Limb (tissue), 2 donors: Measurements from ENCODE around the gene SDR39U1.

Experiments used
- DNase-seq, 2 donors: peaks; one replicate each; pipeline ENCODE4 v3.0.0-alpha.2; 2016; ENCODE audit errors: extremely low spot score in 2 of 2

SDR39U1 gene

DNA sequence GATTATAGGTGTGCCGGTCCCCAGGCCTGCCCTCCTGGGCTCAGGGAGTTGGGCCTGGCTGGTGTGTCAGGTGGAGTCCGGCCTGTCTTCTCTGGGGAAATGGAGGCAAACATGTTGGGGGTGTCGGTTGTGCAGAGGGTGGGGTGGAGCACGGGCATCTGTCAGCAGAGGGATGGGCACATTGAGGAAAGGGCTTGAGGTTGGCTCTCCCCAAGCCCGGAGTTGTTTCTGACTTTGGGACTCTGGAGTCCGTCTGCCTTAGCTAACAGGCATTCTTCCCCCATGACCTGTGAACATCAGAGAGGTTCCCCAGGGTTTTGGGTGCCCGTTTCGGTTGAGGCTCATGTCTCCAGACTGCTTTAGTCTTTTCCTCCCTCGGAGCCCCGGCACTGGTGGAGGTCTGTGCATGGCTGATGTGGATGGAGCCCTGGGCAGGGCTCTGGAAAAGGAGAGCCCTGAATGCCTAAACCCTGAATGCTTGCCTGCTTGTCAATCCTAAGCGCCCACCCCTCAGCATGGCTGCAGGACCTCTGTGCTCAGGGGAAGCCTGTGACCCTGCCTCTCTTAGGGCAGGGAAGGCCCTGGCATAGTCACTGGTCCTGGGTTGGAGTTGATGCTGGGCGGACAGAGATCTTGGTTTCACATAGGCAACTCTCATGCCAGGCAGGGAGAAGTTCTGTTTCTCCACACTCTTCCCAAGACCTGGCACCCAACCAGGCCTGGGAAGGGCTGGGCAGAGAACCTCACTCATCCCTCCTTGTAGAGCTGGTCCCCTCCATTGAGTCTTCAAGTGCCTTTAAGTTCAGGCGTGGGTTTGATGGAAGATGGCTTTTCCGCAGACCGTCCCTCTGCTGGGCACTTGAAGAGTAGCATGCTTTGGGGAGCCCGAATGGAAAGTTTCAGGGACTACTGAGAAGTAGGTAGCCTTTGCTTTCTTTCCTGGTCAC lies 30.9 kb downstream of the SDR39U1 start:
- no peak for DNase-seq

DNA sequence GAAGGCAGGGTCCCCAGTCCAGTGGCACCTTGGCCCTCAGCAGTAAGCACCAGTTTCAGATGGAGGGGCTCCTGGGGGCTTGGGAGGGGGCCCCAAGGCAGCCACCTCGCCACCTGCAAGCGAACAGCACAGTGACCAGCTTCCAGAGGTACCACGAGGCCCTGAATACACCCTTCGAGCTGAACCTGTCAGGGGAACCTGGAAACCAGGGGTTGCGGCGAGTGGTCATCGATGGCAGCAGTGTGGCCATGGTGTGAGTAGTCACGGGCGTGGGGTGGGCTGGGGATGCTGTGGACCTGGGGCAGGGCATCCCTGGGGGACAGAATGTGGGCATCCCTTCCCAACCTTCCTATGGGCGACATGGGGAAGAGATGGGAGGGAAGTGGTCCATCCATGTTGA lies 32.6 kb downstream of the SDR39U1 start:
- no peak for DNase-seq

DNA sequence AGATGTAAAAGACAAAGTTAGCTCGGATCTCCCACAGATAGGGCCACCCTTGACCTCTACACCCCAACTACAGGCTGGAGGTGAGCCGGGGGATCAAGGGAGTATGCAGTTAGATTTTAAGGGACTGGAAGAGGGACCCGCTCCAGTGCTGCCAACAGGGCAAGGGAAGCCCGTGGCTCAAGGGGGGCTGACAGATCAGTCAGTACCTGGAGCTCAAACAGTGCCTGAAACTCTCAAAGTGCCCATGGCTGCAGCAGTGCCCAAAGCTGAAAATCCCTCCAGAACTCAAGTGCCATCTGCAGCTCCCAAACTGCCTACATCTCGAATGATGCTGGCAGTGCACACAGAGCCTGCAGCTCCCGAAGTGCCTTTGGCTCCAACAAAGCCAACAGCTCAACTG lies 33.4 kb downstream of the SDR39U1 start:
- DNase-seq: no peak

DNA sequence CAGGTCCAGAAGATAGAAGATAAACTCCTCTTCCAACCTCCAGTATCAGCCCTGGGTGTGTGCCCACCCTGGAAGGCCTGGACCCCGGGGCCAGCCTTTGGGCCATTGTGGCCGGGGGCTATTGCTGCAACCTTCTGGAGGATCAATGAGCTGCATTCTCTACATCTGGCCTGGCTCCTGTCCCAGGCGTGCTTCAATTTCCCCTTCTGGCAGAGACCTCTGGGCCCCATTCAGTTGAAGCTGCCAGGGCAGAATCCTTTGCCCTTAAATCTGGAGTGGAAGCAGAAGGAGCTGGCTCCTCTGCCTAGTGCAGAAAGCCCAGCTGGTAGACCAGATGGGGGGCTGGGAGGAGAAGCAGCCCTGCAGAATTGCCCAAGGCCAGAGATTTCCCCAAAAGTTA lies 33.8 kb downstream of the SDR39U1 start:
- no peak for DNase-seq

DNA sequence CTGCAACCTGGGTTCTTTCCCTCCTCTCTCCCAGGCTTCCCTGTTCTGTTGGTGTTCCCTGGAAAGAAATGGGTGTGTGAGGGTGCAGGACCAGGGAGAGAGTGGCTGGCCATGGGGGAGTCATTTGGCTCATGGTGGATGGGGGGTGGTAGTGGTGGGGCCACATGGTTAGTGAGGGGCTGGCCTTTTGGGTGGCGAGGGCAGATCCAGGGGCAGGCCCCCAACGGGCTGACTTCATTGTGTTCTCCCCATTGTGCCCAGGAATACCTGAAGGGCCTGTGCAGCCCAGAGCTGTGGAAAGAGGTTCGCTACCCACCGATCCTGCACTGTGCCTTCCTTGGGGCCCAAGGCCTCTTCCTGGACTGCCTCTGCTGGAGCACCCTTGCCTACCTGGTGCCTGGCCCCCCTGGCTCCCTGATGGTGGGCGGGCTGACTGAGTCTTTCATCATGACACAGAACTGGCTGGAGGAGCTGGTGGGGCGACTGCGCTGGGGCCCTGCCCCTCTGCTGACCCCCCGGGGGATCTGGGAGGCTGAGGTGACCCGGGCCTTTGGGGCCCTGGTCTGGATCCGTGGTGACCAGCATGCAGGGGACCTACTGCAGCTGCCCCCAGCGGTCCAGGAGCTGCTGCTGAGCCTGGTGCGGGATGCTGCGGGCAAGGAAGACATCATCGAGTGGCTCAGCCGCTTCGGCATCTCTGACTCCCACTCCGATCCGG lies 34.8 kb downstream of the SDR39U1 start:
- DNase-seq: no peak

DNA sequence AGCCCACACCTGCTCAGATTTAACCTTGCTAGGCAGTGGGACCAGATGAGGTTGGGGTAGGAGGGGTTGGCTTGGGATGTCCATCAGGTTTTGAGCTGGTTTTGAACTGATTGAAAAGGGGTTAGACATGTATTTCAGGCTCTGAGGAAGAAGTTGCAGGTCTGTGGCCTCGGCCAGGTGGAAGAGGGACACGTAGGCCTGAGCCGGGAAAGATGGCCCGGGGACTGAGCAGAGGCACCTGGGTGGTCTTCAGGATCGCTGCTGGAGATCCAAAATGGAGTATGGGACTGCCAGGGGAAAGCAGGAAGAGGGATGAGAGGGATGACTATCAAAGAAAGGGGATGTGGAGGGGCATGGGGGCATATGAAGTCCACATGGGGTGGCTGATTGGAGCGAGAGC lies 36.2 kb downstream of the SDR39U1 start:
- no peak for DNase-seq

DNA sequence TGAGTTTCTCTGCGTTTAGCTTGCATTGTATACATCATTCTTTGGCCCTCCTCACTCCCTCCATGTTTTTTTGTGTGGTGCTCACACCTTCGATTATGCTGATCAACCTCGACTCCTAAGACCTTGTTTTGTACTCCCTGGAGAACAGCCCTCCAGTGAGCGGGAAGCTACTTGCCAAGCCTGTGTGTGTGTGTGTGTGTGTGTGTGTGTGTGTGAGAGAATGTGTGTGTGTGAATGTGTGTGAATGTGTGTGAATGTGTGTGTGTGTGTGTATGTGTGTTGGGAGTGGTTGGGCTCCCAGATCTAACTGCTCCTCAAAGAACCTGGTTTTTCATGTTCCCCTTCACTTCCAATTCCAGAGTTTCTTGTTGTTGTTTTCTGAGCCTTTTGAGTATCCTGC lies 37.8 kb downstream of the SDR39U1 start:
- DNase-seq: no peak

DNA sequence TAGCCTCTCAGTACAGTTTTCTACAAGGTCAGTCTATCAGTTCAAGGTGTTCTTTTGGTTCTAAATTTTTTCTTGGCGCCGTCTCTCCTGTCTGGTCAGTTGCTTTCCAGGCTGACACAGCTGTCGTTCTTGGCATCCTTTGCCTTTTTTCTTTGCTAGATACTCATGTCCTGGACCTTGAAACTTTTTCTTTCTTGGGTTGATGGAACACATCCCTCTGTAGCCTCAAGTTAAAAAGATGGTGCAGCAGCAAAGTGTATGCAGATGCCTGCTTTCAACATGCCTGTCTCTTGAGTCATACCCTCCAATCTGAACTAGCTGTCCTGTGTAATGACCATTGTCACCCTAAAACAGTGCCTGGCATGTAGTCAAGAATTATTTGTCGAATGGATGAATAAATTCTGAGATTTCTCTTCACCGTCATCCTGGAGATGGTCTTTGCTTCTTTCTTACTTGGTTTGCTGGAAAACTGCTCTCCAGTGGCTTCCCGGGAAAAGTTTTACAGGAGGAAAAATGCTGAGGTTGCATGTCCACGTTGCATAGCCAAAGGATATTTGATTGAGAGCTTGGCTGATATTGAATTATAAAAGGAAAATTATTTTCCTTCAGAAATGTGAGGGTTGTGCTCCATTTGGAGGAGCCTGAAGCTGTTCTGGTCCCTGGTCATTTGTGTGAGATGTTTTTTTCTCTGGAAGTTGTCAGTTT lies 39.1 kb downstream of the SDR39U1 start:
- peak in 1 of 2 donors; percentile 20 for DNase-seq

DNA sequence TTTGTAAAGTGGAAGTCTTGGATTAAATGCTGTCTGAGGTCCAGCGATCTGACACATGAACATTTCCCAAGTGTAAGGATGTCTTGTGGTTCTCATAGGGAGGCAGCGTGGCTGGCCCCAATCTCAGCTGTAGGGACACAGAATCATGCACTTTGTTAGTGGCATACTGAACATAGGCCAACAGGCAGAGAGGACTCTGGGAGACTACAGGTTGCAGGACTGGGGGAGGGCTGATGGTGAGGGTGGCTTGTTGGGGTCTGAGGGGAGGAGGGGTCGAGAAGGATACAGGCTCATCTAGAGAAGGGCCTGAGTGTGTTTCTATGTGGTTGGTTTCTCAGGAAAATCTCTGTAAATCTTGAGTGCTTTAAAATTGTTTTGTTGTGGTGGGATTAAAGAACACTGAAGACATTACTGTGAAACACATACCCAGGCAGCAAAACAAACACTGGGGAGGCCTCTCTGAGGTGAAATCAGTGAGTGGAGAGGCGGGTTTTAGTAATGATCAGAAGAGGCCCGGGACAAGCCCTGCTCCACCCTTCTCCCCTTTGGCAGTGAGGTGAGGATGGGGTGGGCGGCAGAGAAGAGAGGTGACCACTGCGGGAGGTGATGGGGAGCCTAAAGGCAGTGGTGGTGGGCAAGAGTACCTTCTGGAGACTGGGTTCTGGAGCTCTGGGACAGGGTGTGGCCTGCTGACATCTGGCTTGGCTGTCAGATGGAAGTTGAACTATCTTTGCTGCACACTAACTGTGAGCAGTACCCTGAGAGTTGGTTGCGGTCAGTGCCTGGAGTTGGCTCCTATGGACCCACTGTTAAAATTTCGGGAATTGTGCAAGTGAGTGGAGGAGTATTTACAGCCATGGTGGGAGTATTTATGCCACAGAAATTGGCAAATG lies 40.5 kb downstream of the SDR39U1 start:
- no peak for DNase-seq

DNA sequence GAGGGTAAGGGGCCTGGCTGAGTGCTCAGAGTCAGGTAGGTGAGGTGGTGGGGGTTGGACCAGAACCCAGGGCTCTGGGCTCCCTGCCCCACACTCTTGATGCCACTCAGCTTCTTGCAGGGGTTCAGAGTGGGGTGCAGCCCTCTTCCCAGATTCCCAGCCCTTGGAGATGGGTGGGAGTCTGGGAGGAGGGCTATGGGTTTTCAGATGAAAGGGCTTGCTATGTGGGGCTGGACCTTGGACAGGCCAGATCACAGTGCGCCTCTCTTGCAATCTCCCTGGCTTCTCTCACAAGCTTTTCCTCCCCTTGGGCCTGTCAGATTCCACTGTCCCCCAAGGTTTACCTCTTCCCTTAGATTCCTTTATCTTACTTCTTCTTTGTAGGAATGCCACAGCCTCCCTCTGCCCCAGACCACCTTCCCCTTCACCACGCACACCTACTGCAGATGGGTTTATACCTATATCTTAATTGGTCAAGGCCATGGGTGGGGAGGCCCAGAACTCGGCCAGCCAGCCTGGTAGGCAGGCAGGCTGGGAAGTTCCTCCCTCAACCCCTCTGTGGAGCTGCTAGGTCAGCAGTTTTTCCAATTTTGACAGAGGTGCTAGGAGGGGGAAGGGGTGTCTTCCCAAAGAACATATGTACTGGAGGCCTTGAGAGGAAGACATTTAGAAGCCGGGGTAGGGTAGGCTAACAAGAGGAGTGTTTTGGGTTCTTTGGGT lies 42.4 kb downstream of the SDR39U1 start:
- DNase-seq: no peak

DNA sequence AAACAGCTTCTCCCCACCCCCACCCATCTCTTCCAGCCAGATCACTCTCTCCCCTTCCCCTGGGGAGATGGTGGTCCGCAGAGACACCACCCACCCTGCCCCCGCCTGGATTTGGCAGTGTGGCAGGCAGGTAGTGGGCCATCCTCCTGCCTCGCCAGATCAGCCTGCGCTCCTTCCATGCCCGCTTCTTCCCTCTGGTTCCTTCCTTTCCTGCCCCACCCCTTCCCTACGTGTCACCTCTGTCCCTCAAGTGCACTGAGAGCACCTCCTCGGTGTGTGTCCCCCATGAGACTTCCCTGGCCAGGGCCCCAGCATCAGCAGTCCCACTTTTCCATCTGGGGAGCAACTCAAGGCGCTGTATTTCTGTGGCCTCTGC lies 43.1 kb downstream of the SDR39U1 start:
- DNase-seq: no peak

DNA sequence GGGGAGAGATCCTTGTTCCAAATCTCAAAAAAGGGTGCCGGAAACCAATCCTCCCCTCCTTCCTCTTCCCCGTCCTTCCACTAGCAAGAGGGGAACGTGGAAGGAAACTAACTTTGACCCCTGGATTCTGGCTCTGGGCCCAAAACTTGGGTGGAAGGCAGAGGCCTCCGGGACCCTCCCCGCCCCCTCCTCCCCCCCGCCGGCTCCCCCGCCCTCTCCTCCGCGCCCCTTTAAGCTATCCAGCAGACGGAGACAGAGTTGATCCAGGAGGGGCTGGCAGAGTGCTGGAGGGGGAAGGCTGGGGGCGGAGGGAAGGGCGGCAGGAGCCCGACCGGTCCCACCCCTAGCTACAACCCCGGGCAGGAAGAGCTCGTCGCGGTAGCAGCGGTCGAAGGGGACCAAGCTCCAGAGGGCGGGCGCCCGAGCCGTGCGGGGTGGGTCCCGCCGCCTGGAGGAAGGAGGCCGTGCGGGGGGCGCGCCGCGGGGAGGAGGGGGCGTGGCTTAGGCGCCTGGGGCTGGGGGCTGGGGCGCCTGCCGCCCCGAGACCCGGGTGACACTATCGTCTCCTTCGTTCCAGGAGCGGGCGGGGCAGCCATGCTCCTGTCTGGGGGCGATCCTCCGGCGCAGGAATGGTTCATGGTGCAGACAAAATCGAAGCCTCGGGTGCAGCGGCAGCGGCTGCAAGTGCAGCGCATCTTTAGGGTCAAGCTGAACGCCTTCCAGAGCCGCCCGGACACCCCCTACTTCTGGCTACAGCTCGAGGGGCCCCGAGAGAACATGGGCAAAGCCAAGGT lies 43.7 kb downstream of the SDR39U1 start, which contains the start of gene NYNRIN:
Gene NYNRIN, plus strand, starts transcription at position 351 of the 794 bp plus-strand sequence. Its CDS starts 244 bp downstream, at position 595.
- peak; percentile 85 to 87 for DNase-seq

DNA sequence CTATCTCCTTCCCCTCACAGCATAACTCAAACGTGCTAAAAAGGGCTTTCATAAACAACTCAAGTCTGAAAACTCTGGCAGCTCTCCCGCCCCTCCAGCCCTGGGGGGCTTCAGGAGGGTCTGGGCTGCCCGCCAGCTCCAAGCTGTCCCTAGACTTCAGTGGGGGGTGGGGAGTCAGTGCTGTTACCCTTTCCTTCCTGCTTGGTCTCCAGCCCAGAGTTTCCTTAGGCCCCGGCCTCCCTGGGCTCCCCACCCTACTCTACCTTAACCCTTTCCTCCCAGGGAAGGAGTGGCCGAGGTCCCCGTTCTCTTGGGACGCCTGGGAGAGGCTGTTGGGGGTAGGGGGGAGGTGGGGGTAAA lies 44.3 kb downstream of the SDR39U1 start:
- DNase-seq: peak; percentile 85 to 86

DNA sequence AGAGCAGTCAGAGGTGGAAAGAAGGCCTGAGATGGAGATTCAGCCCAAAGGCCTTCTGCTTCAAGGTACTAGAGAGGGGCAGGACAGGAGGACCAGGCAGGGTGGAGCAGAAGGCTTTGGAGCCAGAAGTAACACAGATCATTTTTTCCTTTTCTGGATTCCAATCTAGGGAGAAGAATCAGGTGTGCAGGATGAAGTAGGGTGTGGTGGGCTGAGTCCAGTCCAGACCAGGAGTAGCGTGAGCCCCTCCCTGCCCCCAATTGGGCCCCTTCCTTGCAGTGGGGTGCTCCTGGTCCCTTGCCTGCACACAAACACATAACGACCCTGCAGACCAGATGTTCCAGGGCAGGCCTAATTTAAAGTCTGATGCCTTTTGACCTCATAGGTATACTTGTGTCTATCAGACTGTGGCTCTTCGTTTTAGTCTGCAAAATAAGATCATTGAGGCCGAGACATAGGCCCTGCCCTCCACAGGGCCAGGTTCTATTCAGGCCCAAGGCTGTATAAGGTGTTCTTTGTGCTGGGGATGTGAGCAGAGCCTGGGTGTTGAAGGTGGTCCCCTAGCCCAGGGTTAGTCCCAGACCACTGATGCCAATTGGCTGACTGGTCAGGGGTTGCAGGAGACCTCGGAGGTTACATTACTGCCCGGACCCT lies 44.8 kb downstream of the SDR39U1 start:
- DNase-seq: no peak

DNA sequence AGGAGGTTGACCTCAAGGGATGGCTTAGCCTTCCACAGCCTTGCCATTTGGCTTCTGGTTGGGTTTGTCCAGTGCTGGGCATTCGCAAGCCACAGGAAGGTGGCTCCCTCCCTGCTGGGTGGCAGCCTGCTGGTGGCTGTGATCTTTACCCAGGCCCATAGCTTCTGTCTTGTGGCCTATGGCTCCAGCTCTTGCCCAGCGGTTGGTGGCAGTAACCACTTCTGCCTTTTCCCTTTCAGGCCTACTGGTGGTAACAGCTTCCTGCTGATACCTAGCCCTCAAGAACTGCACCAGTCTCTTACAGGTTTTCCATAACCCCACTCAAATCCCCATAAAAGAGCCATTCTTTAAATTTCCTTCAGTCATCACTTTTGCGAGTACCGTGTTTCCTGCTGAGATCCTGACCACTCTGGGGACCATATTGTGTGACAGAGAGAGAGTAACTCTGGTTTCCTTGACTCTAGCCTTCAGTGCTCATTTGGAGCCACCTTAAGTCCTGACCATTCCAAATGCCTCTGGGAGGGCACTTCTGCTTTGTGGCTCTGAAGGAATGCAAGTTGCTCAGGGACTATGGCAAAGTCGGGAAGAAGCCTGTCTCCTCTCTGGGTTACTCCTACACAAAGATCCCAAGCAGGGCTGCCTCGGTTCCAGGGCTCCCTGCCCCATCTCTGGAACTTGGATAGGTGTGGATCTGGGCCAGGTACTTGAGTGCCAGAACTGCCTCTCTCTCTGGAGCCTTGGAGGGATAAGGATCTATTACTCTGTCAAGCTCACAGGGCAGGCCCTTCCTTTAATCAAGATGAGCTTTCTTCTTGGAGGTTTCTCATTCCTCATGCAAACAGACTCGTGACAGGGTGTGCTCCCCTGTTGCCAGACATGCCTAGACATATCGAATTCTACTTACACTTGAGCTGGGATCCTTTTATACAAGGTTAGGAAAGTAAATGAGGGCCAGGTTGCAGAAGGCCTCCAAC lies 46.7 kb downstream of the SDR39U1 start:
- no peak for DNase-seq

DNA sequence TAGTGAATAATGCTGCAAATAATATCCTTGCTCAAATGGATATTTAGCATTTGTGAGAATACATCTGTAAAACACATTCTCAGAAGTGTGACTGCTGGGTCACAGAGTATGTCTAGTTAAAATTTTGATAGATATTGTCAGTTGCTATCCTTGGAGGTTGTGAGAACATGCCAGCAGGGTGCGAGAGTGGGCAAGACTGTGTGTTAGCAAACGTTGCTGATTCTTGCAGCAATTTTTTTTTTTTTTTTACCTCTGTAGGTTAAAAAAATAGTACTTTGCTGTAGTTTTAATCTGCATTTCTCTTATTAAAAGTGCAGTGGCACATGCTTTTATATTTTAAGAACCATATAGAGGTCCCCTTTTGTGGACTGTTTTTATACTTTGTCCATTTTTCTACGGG lies 48.3 kb downstream of the SDR39U1 start:
- DNase-seq: no peak

DNA sequence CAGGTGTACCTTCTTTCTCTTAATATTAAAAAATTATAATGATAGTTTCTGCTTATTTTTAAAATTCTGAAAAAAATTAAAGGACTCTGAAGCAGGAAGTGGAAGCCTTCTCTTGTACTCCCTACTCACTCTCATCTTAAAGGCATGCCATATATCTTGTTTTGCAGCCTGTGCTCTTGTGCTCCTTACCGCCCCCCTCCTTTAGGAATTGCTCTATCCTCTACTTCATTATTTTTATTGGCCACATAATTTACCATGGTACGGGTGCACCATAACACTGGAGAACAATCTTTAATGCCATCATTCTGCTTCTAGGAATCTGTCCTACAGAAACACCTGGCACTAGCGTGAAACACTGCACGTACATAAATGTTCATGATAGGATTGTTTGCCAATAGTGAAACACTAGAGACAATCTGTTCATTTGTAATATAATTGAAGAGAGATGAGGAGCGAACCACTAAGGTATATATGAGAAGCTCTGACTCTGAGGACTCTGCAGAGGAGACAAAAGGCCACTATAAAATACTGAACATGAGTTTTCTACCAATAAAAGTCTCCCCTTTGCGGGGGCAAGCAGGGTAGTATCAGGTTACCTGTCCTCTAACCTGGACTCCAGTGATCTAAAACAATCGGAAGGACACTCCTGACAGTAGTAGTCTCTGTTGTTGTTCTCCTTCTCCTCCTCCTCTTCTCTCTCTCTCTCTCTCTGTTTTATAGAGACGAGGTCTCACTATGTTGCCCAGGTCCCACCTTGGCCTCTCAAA lies 50.1 kb downstream of the SDR39U1 start:
- DNase-seq: no peak
